Ramos (cell line): ENCODE measurements around the gene AVPR2.

Source experiments
- in situ Hi-C: fragments of 300-500 bp; cut with MboI; formaldehyde crosslinking; loops from one replicate; pipeline ENCODE4 v1.14.3; 2022; ENCODE audit warnings: low sequenced_read_pairs; ENCODE audit not compliant: unreplicated experiment

Gene AVPR2

DNA sequence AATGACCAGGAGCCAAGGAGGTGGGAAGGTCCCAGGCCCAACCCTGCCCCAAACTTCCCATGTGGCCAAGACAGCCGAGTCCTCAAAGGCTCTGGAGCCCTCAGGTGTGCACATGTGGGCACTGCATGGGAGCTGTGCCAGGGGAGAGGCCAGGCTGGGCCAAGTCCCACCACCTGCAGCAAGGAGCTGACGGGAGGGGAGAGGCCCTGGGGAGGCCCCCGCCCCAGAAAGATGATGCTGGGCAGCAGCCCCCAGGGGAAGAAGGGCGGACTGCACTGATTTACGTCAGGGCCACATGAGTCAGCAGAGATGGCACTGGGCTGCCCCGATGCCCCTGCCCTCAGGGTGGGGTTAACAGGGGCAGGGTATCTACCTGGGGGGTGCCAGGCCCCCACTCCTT, 19.9 kb upstream of the AVPR2 start:
- in situ Hi-C loops = no loop called here

GRCh38 chrX:153885208-153885787, 19.2 kb upstream of the AVPR2 start:
- in situ Hi-C loops = no loop called here

DNA sequence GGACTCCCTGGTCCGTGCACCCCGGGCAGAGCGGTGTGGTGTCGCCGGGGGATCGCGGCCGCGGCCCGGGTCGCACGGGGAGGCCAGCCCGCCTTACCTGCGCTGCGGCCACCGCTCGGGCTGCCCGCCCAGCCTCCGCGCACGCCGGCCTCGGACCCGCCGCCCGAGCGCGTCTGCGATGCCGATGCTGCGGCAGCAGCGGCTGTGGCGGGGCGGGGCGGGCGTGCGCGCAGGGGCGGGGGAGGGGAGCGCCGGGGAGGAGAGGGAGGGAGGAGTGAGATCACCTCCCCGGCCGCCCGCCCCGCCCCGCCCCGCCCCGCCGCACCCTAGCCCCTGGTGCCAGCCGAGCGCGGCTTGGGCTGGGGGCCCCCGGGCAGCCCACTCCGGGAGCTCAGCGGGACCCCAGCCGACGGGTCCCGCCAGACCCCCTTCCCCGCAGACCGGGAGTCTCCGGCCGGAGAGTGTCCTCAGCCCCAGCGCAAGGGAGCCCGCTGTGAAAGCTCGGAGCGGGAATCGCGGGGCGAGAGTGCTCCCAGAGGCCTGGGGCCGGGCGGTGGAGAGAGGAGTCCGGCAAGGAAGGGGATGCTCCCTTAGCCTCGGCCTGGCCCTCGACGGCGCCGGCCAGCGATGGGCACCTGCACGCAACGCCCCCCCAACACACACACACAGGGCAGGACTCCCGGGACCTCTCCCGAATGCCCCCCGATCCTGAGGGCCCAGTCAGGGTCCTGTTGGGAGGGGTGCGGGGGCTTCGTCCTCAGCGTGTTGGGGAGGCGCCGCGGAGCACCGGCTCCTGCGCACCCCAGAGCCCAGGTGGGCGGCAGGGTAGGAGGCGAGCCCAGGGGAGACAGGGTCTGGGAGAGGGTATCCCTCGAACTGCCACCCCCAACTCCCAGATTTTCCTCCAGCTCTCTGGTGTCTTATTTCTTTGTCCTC, 18.2 kb upstream of the AVPR2 start, which contains the start of gene L1CAM:
Gene L1CAM, minus strand, starts transcription at position 206 of the 936 bp plus-strand sequence. CDS start 10,337 bp downstream, outside the sequence.
- in situ Hi-C loops = no loop called here

- in situ Hi-C loops = no loop called here
Observed at GRCh38 chrX:153886915-153887314, 17.6 kb upstream of the AVPR2 start.

DNA sequence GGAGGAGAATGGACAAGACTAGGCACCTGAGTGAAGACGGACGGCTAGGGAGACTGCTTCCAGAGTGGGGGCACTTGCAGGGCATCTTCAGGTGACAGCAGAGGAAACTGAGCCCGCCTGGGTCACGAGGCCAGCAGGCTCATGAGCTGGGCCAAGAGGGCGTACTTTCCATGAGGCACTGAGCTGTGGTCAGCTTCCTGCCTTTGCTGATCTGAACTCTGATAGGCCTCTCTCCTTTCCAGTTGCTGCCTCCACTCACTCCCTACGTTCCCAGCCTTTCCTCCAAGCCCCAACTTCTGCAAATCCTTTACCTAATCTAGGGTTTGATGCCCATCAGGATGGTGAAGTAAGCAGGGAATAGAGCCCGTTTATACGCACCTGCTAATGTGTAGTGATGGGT, 17.1 kb upstream of the AVPR2 start:
- in situ Hi-C loops = no loop called here

DNA sequence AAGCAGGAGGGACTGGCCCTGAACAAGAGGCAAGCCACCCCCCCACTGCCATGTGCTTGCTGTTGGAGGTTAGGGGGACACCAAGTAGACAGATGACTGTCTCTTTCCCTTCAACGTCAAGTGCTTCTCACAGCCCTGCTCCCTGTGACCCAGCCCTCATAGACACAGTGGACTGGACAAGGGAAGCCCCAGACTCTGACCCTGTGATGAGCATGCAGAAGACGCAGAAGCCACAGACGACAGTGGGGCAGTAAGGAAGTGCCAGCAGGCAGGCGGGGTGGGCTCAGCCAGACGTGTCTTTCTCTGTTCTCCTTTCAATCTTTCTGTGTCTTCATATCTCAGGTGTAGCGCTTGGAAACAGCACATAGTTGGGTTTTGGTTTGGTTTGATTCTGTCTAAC, 16.1 kb upstream of the AVPR2 start:
- in situ Hi-C loops = no loop called here

DNA sequence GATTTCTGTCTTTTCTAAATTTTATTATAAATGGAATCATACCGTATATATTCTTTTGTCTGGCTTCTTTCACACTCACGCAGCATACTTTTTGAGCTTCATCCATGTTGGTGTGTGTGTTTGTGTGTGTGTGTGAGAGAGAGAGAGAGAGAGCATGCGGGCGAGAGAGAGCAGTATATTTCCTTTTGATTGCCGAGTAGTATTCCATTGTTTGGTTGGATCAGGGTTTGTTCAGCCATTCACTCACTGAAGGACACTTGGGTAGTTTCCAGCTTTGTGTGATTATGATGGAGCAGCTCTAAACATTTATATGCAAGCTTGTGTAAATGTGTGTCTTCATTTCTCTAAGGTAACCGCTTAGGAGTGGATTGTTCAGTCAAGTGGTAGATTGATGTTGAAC, 15.3 kb upstream of the AVPR2 start:
- in situ Hi-C loops = no loop called here

DNA sequence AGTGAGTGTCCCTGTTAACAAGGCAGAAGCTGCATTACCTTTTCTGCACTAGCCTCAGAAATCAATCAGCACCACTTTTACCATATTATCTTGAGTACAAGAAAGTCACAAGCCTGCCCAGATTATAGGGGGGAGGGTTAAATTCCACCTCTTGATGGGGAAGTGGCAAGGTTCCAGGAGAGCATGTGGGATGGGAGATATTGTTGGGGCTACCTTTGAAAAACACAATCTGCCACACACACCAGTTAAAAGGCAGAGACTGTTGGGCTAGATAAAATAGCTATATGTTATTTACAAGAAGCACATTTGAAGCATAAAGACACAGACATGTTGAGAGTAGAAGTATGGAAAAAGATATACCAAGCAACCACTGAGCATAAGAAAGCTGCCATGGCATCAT, 6.6 kb upstream of the AVPR2 start:
- in situ Hi-C loops = no loop called here

- in situ Hi-C loops = no loop called here
Observed at GRCh38 chrX:153900831-153901752, 3.4 kb upstream of the AVPR2 start.

DNA sequence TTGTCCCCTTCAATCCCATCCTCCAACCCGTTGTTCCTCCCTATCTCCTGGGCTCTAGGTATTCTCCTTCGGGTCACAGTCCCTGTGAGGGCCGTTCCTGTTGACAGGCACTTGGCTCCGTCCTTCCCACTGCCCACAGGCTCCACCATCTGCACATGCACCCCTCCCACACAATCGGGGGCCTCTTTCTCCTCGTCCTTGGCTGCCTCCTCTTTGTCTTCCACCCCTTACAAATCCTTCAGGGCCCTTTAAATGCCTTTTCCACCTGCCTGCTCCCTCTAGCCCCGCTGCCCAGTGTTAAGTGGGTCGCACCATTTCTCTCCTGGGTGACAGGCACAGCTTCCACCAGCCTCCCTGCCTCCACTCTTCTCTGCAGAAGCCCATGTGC, 2.7 kb upstream of the AVPR2 start:
- in situ Hi-C loops = no loop called here

- in situ Hi-C loops = no loop called here
Observed at GRCh38 chrX:153902385-153902784, 2.1 kb upstream of the AVPR2 start.

DNA sequence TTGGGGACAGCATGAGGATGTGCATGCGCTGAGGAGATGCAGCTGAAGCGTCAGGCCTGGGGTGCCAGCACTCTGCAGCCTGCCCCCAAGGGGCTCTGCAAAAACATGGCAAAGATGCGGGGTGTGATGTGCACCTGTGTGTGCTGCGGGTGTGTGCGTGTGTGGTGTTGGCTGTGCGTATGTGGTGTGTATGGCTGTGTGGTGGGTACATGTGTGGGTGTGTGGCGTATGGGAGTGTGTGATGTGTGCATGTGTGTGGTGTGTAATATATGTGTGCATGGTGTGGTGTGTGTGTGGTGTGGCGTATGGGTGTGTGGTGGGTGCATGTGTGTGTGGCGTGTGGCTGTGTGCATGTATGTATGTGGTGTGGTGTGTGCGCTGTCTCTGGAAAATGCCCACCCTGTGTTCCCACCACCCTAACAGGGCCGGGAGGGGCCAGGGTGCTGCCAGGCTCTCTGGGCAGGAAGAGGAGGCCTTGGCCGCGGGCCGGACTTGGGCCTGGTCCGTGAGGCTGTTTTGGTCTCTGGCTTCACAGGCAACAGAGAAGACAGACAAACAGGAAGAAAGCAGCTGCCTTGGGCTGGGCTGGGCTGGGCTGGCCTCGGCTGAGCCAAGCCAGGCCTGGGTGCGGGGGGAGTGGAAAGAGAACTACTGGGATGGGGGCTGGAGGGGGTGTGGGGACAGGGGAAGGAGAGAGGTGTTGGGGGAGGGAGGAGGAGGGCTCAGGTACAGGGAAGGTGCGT, 1.1 kb upstream of the AVPR2 start:
- in situ Hi-C loops = no loop called here

GRCh38 chrX:153905481-153906095, 1.1 kb downstream of the AVPR2 start:
- in situ Hi-C loops = no loop called here

DNA sequence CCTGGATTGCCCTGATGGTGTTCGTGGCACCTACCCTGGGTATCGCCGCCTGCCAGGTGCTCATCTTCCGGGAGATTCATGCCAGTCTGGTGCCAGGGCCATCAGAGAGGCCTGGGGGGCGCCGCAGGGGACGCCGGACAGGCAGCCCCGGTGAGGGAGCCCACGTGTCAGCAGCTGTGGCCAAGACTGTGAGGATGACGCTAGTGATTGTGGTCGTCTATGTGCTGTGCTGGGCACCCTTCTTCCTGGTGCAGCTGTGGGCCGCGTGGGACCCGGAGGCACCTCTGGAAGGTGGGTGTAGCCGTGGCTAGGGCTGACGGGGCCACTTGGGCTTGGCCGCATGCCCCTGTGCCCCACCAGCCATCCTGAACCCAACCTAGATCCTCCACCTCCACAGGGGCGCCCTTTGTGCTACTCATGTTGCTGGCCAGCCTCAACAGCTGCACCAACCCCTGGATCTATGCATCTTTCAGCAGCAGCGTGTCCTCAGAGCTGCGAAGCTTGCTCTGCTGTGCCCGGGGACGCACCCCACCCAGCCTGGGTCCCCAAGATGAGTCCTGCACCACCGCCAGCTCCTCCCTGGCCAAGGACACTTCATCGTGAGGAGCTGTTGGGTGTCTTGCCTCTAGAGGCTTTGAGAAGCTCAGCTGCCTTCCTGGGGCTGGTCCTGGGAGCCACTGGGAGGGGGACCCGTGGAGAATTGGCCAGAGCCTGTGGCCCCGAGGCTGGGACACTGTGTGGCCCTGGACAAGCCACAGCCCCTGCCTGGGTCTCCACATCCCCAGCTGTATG, 1.8 kb downstream of the AVPR2 start:
- in situ Hi-C loops = no loop called here

DNA sequence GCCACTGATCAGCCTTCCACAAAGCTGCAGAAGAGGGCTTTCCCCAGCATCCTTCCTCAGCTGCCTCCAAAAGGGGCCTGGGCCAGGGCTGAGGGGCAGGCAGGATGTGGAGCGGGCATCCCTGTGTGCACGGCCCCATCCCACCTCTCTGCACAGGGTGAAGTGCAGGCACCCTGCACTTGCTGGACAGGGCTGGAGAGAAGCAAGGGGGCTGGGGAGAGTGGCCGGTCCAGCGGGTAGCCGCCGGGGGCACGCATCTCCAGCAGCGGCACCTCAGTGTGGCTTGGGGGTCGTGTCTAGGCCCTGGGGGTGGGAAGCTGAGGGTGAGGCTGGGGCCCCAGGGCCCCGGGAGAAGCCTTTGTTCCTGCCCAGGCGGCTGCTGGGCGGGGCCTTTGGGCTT, 3.0 kb downstream of the AVPR2 start:
- in situ Hi-C loops = no loop called here

DNA sequence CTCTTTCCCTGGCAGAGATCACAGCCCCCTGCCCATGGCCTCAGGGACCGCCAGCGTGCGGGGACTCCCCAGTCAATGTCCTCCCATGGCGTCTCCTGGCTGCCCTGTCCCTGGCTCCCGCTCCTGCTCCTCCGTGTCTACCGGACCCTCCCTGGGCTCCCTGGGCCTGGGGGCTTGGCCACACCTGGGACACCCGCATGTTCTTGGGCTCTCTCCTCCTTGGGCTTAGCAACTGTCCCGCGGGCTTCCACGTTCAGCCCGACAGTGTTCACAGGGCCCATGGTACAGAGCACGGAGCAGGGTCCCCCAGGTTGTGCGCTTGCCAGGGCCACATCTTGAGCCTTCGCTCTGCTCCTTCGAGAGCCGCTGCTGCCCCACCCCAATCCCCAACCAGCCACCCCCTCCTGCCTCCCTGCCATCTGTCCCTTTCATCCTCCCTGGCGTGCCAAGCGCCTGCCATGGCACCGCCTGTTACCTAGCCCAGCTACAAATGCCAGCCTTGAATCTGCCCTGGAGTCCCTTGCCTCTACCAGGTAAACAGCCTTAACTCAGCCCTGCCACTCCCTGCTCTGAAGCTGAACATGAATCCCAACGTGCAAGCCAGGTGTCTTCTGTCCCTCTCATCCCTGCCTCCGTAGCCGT, 3.9 kb downstream of the AVPR2 start:
- in situ Hi-C loops = no loop called here

DNA sequence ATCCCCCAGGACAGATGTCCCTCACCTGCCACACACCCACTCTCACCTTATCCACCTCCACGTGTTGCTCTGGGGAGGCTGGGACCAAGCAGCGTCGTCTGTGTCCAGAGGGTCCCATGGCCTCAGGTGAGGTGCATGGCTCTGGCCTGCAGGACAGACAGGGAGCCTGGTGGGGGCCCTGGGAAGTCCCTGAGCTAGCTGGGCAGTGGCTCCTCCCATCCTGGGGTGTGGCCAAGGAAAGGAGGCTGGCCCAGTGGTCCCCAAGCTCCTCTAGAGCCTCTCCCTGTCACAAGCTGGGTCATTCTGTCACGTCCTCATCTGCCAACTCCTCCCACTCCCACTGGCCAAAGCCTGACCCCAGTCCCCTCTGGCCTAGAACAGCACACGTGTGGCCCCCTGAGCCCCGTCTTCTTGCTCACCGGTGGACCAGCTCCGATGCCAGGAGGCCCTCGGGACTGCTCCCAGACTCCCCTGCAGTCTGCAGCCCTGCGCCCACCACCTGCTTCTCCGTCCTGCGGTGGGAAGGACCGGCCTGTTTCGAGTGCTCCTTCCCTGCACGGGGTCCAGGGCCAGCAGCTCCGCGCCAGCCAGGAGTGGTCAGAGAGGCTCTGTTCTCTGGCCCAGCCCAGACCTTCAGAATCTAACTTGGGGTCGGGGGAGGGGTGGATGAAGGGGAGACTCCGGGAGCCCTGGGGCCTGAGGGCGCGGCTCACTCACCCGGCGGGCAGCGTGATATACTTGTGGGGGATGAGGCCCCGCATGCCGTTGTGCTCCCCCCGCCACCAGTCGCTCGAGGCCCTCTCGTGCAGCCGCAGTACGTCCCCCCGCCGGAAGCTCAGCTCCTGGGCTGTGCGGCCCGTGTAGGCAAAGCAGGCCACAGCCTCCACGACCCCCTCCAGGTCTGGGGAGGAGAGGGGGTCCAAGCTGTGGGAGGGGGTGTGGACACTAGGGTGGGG, 4.8 kb downstream of the AVPR2 start:
- in situ Hi-C loops = no loop called here
